GM21576 (cell line): Measurements from ENCODE around the gene SLC22A7.

Experiments
- ATAC-seq: cut with Tn5 transposase; IDR thresholded peaks from one replicate; pipeline ENCODE4 v1.9.1; 2021; ENCODE audit warnings: mild to moderate bottlenecking, moderate library complexity; ENCODE audit not compliant: unreplicated experiment

Gene SLC22A7

GRCh38 chr6:43282636-43283513, 15.2 kb upstream of the SLC22A7 start:
- no peak for ATAC-seq

DNA sequence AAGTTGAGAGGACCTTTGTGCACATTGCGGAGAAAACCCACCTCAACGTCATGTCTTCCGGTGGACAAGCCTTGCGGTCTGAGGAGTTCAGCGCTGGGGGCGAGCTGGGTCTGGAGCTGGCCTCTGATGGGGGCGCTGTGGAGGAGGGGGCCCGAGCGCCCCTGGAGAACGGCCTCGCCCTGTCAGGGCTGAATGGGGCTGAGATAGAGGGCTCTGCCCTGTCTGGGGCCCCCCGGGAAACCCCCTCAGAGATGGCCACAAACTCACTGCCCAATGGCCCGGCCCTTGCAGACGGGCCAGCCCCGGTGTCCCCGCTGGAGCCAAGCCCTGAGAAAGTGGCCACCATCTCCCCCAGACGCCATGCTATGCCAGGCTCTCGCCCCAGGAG, 14.6 kb upstream of the SLC22A7 start:
- no peak for ATAC-seq

DNA sequence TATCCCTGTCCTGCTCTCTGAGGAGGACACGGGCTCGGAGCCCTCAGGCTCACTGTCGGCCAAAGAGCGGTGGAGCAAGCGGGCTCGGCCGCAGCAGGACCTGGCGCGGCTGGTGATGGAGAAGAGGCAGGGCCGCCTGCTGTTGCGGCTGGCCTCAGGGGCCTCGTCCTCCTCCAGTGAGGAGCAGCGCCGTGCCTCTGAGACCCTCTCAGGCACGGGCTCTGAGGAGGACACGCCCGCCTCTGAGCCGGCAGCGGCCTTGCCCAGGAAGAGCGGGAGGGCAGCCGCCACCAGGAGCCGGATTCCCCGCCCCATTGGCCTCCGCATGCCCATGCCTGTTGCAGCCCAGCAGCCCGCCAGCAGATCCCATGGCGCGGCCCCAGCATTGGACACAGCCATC, 14.2 kb upstream of the SLC22A7 start:
- ATAC-seq = no peak

GRCh38 chr6:43284991-43285781, 12.9 kb upstream of the SLC22A7 start:
- no peak for ATAC-seq

GRCh38 chr6:43285832-43286231, 12.2 kb upstream of the SLC22A7 start:
- no peak for ATAC-seq

DNA sequence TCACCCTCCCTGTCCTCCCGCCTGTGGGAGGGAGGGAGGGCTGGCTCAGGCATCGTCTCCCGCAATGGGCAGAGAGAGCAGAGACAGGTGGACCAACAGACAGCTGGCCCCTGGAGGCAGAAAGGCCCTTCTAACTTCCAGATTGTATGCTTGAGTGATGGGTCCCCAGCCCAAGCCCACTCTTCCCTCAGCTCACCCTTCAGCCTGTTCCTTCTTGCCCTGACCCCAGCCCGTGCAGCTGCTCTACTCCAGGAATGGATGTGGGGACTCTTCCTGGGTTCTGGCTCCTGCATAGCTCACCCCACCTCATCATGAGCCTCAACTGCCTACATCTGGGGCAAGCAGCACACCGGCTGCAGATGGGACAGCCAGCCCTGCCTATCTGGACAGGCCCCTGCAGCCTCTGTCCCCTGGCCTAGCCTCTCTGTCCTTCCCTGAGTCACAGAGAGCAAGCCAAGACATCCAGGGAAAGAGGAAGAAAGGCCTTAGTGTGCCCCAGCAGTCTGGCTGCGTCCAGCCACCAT, 11.5 kb upstream of the SLC22A7 start:
- ATAC-seq = no peak

- ATAC-seq = no peak
These were observed 10.9 kb upstream of the SLC22A7 start for GRCh38 chr6:43286980-43287716.

- no peak for ATAC-seq
These were observed 10.1 kb upstream of the SLC22A7 start for GRCh38 chr6:43287717-43288679.

DNA sequence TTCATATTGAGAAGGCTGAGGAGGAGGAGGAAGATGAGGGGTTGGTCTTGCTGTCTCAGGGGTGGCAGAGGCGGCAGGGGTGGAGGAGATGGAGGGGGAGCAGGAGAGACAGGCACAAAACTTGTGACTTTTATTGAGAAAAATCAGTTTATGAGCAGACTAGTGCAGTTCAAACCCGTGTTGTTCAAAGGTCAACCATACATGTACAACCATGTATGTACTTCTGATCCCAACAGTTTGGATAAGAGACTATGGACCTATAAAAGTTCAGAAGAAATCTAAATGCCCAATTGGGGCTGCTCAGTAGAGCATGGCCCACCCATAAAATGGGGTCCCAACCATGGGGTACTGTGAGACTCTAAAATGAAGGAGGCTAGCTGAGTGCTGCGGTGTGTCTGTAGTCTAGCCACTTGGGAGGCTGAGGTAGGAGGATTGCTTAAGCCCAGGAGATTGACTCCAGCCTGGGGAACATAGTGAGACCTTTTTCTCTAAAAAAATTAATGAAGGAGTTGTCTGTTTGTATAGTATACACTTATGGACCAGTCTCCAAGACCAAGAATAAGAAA, 7.6 kb upstream of the SLC22A7 start:
- ATAC-seq = no peak

GRCh38 chr6:43290905-43291355, 7.1 kb upstream of the SLC22A7 start:
- no peak for ATAC-seq

- no peak for ATAC-seq
These were observed 6.4 kb upstream of the SLC22A7 start for GRCh38 chr6:43291708-43292107.

GRCh38 chr6:43292341-43292740, 5.7 kb upstream of the SLC22A7 start:
- ATAC-seq = no peak

DNA sequence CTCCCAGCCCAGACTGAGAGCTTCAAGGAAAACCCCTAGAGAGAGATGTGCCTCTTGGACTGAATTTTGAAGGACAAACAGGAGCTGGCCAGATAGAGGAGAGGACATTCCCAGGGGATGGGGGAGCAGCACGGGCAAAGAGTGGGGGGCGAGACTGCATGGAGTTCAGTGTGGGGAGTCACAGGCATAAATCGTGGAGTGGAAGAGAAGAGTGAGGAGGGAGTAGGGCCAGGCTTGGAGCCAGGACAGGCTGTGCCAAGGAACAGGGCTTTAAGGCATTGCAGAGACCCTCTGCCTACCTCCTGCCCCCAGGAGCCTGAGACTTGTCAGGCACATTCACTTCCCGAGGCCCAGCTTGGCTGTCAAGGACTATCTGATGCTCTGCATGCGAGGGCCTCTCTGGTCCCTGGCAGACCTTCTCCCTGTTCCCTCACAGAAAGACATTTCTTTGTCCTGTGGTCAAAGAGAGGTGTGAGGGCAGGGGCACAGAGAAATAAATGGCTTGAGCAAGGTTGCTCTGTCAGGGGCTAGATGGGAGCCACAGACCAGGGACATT, 5.2 kb upstream of the SLC22A7 start:
- no peak for ATAC-seq

DNA sequence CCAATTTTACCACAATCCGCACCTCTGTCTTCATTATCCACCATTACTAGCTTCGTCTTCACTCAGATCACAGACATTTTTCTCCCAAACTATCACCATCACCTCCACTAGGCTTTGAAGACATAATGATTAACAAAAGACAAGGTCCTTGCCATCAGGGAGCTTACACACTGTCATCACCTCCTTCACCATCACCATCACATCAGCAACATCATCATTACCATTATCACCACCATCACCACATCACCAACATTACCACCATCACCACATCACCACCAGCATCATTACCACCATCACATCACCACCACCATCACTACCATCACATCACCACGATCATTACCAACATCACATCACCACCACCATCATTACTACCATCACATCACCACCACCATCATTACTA, 4.4 kb upstream of the SLC22A7 start:
- ATAC-seq = no peak

DNA sequence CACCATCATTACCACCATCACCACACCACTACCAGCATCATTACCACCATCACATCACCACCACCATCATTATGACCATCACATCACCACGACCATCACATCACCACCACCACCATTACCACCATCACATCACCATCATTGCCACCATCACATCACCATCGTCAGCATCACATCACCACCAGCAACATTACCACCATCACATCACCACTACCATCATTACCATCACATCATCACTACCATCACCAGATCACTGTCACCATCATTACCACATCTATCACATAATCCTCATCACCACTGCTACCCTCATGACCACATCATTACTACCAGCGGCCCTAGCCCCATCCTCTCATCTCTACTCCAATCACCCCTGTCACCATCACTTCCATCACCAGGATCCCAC, 3.5 kb upstream of the SLC22A7 start:
- ATAC-seq = no peak

- ATAC-seq = no peak
These were observed 2.6 kb upstream of the SLC22A7 start for GRCh38 chr6:43295456-43295855.

GRCh38 chr6:43296780-43297497, 1.1 kb upstream of the SLC22A7 start:
- ATAC-seq = no peak

- ATAC-seq = no peak
These were observed 691 bp downstream of the SLC22A7 start for GRCh38 chr6:43298565-43299337.
